Caco-2 (cell line): ENCODE data around the gene CMSS1. TPM values are rescaled to one million over a fixed set of nuclear protein-coding genes. Genes with fewer than 3 reads are reported as not detected.

Experiments used
- BruUV-seq: library from RNA; stranded (reverse); fragments of 400-500 nt; replicated peaks from 2 replicates; lab custom pipeline; 2021; lab: Mats Ljungman, UMichigan
- CTCF ChIA-PET: fragments of 300-600 bp; sonication (Branson Sonifier 250); formaldehyde crosslinking; loops from one replicate; lab custom pipeline; 2022; ENCODE audit warnings: antibody characterized with exemption; lab: Charles Lee
- POLR2A ChIA-PET: fragments of 300-600 bp; sonication (Branson Sonifier 250); formaldehyde crosslinking; loops from one replicate; lab custom pipeline; 2022; ENCODE audit warnings: antibody characterized with exemption; lab: Charles Lee
- DNase-seq, 2 experiments: peaks; one replicate each; pipeline versions ENCODE4 v3.0.0 to v3.0.0-alpha.2; 2020 to 2022
- H3K27me3 ChIP-seq: replicated peaks from 2 replicates; pipeline ENCODE4 v1.6.0; 2011; ENCODE audit warnings: low read length; ENCODE audit not compliant: control insufficient read depth, insufficient read depth
- H3K36me3 ChIP-seq: 2 replicates; pipeline ENCODE4 v1.5.1; 2011; ENCODE audit warnings: low read length; ENCODE audit not compliant: control insufficient read depth, insufficient read depth
- H3K4me1 ChIP-seq: fragments of 250-450 bp; sonication (Bioruptor Pico); 2 replicates; pipeline ENCODE4 v1.5.1; 2020; ENCODE audit warnings: mild to moderate bottlenecking
- H3K4me3 ChIP-seq: 2 replicates; pipeline ENCODE4 v1.5.1; 2011; ENCODE audit warnings: low read depth, mild to moderate bottlenecking, control low read depth, low read length
- H3K9me3 ChIP-seq: fragments of 250-450 bp; sonication (Bioruptor Pico); 2 replicates; pipeline ENCODE4 v1.5.1; 2020; ENCODE audit warnings: mild to moderate bottlenecking, moderate library complexity
- H3K27ac Mint-ChIP-seq: one replicate; pipeline ENCODE4 v1.8.0; 2022; ENCODE audit warnings: mixed read lengths; ENCODE audit not compliant: unreplicated experiment
- H3K27me3 Mint-ChIP-seq: one replicate; pipeline ENCODE4 v1.8.0; 2022; ENCODE audit warnings: mixed read lengths; ENCODE audit not compliant: insufficient read depth, unreplicated experiment
- H3K36me3 Mint-ChIP-seq: one replicate; pipeline ENCODE4 v1.8.0; 2022; ENCODE audit warnings: mild to moderate bottlenecking, mixed read lengths; ENCODE audit not compliant: insufficient read depth, unreplicated experiment
- H3K4me1 Mint-ChIP-seq: one replicate; pipeline ENCODE4 v1.8.0; 2022; ENCODE audit warnings: low read depth, mixed read lengths; ENCODE audit not compliant: unreplicated experiment
- H3K4me3 Mint-ChIP-seq: one replicate; pipeline ENCODE4 v1.8.0; 2022; ENCODE audit warnings: mild to moderate bottlenecking, moderate library complexity, mixed read lengths; ENCODE audit not compliant: unreplicated experiment
- H3K9me3 Mint-ChIP-seq: one replicate; pipeline ENCODE4 v1.8.0; 2022; ENCODE audit warnings: mixed read lengths; ENCODE audit not compliant: unreplicated experiment
- CTCF ChIP-seq, 2 experiments: fragments of 200-600 bp in 1 of 2; IDR thresholded peaks; 1 replicate in 1 of 2; 2 replicates in 1 of 2; pipeline versions ENCODE4 v1.5.1 to v1.8.0; 2011 to 2022; ENCODE audit warnings: antibody characterized with exemption in 1 of 2, control low read depth in 1 of 2, inconsistent platforms in 1 of 2, low read depth in 1 of 2, low read length in 1 of 2, mild to moderate bottlenecking in 1 of 2, moderate library complexity in 1 of 2; ENCODE audit not compliant: insufficient read depth in 1 of 2, severe bottlenecking in 1 of 2, unreplicated experiment in 1 of 2
- intact Hi-C: fragments of 100-400 bp; cut with micrococcal nuclease; formaldehyde crosslinking; loops from one replicate; pipeline ENCODE4 v1.10.0; 2022; ENCODE audit not compliant: unreplicated experiment
- total RNA-seq: library from RNA; stranded (reverse); gene quantifications from 2 replicates; pipeline ENCODE4 v1.2.3, GENCODE V29; 2022

CMSS1 gene
- total RNA-seq, 1 experiment from 2014 or later: 54.4 TPM

GRCh38 chr3:99878005-99878404 is 60.3 kb downstream of the CMSS1 start:
- H3K36me3 ChIP-seq: no peaks in the 10 kb centered on the region

GRCh38 chr3:99879275-99879674 is 61.6 kb downstream of the CMSS1 start:
- no peaks in the 10 kb centered on the region for H3K36me3 ChIP-seq
- TF ChIP-seq CTCF (IDR thresholded peaks at IDR 0.05; ENCODE audit: insufficient read depth in 1 of 2, low read depth in 1 of 2, low read length in 1 of 2, severe bottlenecking in 1 of 2, unreplicated experiment in 1 of 2): no peak
- intact Hi-C loops: loop anchor here (5.0 kb wide), 1 partner anchor 168 kb away; no protein-coding TSS in a partner anchor
- H3K4me3 Mint-ChIP-seq: no peak overlapping the region
- ChIA-PET CTCF (no interaction called here), POLR2A (no interaction called here)
- no peak overlapping the region for H3K4me3 ChIP-seq
- no peaks in the 10 kb centered on the region for H3K9me3 Mint-ChIP-seq
- H3K4me1 Mint-ChIP-seq: peaks cover 5% of the 10 kb centered on the region
- no peaks in the 10 kb centered on the region for H3K27me3 ChIP-seq
- H3K27ac Mint-ChIP-seq: no peak overlapping the region
- no peaks in the 10 kb centered on the region for H3K9me3 ChIP-seq
- no TSS peak for BruUV-seq
- no peaks in the 10 kb centered on the region for H3K27me3 Mint-ChIP-seq
- peaks cover under 1% of the 10 kb centered on the region for H3K36me3 Mint-ChIP-seq
- H3K4me1 ChIP-seq: peaks cover 7% of the 10 kb centered on the region
- no peak for DNase-seq

More at GRCh38 chr3:99878005-99878404, 60.3 kb downstream of the CMSS1 start:
- Mint-ChIP-seq H3K27ac (no peak overlapping the region), H3K27me3 (no peaks in the 10 kb centered on the region), H3K4me3 (no peak overlapping the region), H3K36me3 (peaks cover 12% of the 10 kb centered on the region), H3K4me1 (no peaks in the 10 kb centered on the region), H3K9me3 (no peaks in the 10 kb centered on the region)
- ChIA-PET POLR2A (no interaction called here), CTCF (interaction anchor here (0.7 kb wide), 2 partner anchors 215 to 376 kb away, joined by 3 read pairs; no protein-coding TSS in a partner anchor)
- TF ChIP-seq CTCF (IDR thresholded peaks at IDR 0.05; ENCODE audit: insufficient read depth in 1 of 2, low read depth in 1 of 2, low read length in 1 of 2, severe bottlenecking in 1 of 2, unreplicated experiment in 1 of 2): no peak
- DNase-seq: no peak
- BruUV-seq: no TSS peak
- Histone ChIP-seq H3K4me1 (peaks cover 19% of the 10 kb centered on the region), H3K9me3 (no peaks in the 10 kb centered on the region), H3K27me3 (no peaks in the 10 kb centered on the region), H3K4me3 (no peak overlapping the region)
- intact Hi-C loops: loop anchor here (5.0 kb wide), 1 partner anchor 169 kb away; no protein-coding TSS in a partner anchor

GRCh38 chr3:99881121-99881524 is 63.5 kb downstream of the CMSS1 start:
- no peak overlapping the region for H3K4me3 Mint-ChIP-seq
- no TSS peak for BruUV-seq
- H3K27me3 ChIP-seq: no peaks in the 10 kb centered on the region
- POLR2A ChIA-PET: no interaction called here
- H3K4me1 Mint-ChIP-seq: peaks cover 19% of the 10 kb centered on the region
- H3K36me3 ChIP-seq: no peaks in the 10 kb centered on the region
- TF ChIP-seq CTCF (IDR thresholded peaks at IDR 0.05; ENCODE audit: insufficient read depth in 1 of 2, low read depth in 1 of 2, low read length in 1 of 2, severe bottlenecking in 1 of 2, unreplicated experiment in 1 of 2): no peak
- no peak overlapping the region for H3K27ac Mint-ChIP-seq
- no peaks in the 10 kb centered on the region for H3K9me3 ChIP-seq
- intact Hi-C loops: no loop called here
- CTCF ChIA-PET: no interaction called here
- no peak for DNase-seq
- no peak overlapping the region for H3K4me3 ChIP-seq
- no peaks in the 10 kb centered on the region for H3K9me3 Mint-ChIP-seq
- no peaks in the 10 kb centered on the region for H3K27me3 Mint-ChIP-seq
- H3K36me3 Mint-ChIP-seq: no peaks in the 10 kb centered on the region
- peaks cover 11% of the 10 kb centered on the region for H3K4me1 ChIP-seq
